GOT3 (cell line): Measurements from ENCODE around the gene C10orf143.
A peak's percentile ranks its signal among the peaks of the same experiment; 100 is the strongest.

ENCODE experiments used
- DNase-seq: peaks from one replicate; lab custom pipeline; 2025; ENCODE audit warnings: mixed read lengths; lab: John Stamatoyannopoulos, UW

The C10orf143 gene

DNA sequence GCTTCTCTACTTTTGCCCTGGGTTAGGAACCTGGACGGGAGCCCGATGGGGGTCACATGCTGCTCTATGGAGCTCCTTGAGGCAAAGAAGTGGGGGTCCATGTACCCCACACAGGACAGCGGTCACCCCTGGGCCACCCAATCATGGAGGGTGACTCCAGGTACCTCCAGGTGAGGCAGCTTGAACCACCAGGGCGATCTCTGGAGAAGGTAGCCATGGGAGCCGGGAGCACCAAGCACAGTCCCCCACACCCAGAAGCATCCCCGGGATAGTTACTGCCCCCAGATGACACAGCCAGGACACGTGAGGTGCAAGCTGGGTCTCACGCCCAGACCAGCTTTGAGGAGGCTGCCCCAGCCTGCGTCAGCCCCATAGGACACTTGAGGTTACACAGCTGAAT lies 58.4 kb downstream of the C10orf143 start:
- no peak for DNase-seq

DNA sequence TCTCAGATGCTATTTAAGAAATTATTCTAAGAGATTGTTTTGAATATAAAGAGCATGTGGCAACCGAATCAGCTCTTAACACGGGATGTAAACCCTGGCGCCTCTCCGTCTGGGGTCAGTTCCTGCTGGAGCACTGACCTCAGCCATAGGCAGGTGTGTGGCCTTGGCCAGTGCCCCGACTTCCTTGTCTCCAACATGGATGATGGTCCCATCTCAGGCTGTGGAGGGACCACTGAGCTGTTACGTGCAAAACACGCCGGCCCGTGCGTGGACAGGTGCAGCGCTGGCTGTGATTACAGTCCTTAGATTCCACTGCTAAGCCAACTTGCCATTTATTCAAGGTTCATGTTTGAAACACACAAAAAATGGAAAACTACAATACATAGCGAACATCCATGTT lies 59.9 kb downstream of the C10orf143 start:
- no peak for DNase-seq

DNA sequence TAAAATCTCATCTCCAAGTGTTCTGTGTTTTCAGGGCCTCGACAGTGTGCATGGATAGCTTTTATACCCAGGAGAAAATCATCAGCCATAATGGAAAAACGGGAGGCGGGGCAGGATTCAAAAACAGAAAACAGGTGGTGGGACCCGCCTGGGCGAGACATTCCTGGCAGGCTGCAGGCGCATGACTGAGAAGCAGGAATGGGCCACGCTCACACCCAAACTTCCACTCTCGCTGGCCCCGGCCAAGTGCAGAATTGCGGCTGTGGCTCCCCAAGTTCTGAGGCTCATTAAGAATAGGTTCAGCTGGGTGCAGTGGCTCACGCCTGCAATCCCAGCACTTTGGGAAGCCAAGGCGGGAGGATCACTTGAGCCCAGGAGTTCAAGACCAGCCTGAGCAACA lies 60.6 kb downstream of the C10orf143 start:
- DNase-seq: no peak

DNA sequence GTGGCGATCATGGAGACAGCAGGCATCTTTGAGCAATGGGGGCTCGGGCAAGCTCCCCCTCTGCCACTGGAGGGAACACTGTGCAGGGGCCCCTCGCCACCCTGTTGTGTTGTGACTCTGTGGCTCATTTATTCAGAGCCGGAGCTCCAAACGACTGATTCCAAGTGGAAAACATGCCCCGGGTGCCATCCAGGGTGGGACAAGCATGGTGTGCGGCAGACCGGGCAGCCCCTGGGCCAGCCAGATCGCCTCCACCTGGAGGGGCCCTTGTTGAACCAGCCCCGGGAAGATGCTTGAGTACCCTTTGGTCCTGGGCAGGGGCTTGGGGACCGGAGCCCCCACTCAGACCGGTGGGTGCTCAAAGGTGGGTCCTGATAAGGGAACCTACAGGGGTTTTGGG lies 61.4 kb downstream of the C10orf143 start:
- DNase-seq: no peak

DNA sequence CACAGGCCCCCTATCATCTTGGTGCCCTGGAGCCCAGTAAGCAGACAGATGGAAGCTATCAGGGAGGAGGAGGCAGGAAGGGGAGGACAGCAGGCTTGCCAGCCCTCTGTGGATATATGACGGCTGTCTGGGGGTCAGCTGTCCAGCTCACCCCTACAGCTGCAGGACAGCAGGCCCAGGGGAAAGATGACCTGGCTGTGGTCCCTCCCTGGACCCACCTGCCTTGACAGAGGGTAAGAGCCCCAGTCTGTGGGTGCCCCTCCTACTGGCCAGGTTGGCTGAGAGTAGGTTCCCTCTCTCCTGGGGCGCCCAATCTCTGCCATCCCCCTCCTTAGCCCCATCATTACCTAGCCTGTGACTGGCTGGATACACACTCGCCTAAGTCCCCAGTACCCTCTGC lies 62.5 kb downstream of the C10orf143 start:
- DNase-seq: no peak

DNA sequence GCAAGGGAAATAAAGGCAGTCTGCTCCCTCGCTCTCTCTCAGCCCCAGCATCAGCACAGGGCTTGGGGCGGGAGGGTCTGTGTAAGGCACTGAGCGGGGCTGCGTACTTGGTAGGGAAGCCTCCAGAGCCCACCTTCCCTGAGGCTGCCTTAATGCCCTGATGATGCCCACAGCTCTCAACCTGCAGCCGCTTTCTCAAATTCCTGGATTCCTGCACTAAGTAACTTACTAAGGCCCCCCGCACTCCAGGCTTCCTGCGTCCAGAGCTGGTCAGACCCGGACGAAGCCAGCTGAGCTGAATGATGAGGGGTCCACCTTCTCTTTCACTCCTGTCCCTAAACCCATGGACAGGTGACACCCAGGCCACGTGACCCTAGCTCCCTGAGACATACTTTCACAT lies 63.3 kb downstream of the C10orf143 start:
- no peak for DNase-seq

DNA sequence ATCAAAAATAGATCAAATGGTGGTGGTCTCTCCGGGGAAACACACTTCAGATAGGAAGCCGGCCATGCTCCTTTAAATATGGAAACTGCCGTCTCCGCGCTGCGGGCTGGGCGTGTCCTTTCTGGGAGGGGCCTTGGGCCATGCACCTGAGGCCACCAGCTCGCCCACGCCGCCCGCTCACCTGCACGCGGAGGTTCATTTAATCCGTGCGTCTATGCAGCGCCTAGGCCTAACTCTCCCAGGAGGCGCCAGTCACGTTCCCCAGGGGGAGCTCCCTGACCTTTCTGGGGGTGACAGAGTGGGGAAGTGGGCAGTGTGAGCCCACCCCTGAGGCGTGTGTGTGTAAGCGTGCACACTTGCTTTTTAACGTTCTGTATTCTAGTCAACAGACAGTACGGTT lies 64.0 kb downstream of the C10orf143 start:
- DNase-seq: no peak

DNA sequence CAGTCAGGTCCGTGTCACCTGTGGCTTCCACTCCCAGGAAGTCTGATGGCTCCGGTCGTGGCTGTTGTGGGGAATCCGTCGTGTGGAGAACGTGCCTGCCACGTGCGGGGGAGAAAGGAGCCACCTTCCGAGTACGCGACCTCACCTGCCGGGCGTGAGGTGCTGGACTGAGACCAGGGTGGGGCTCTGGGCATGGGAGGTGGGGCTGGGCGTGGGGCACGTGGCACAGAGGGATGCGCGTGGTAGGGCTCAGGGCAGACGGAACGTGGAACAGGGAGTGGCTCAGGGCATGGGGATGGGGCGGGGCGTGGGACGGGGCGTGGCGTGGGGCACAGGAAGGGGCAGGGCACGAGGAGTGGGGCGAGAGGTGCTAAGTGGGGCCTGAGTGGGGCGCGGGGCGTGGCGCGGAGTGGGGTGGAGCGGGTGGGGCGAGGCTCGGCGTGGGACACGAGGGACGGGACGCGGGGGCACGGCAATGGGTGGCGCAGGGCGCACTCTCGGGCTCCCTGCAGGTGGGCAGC lies 64.8 kb downstream of the C10orf143 start:
- DNase-seq: no peak

DNA sequence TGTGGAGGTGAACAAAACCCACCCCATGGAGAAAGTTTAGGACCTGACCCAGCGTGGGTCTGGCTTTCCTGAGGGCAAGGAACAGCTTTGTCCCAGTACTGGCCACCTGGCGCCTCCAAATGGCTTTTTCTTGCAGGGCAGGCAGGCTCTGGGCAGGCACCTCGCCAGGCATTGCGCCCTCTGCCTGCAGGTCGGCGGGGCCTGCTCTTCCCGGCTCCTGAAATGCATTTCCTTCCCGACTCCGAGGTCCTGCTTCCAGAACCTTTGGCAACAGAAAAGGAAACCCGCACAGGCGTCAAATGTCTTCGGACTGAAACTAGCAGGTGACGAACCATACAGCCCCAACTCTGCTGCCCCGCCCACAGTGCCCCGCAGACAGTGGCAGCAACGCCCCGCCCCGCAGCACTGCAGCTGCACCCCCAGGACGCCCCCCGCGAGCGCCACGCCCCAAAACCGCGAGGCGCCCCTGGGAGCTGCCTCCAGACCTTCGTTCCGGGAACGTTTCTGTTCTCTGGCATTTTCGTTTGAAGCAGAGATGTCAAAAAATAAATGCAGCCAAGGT lies 65.5 kb downstream of the C10orf143 start:
- peak; percentile 45 for DNase-seq

DNA sequence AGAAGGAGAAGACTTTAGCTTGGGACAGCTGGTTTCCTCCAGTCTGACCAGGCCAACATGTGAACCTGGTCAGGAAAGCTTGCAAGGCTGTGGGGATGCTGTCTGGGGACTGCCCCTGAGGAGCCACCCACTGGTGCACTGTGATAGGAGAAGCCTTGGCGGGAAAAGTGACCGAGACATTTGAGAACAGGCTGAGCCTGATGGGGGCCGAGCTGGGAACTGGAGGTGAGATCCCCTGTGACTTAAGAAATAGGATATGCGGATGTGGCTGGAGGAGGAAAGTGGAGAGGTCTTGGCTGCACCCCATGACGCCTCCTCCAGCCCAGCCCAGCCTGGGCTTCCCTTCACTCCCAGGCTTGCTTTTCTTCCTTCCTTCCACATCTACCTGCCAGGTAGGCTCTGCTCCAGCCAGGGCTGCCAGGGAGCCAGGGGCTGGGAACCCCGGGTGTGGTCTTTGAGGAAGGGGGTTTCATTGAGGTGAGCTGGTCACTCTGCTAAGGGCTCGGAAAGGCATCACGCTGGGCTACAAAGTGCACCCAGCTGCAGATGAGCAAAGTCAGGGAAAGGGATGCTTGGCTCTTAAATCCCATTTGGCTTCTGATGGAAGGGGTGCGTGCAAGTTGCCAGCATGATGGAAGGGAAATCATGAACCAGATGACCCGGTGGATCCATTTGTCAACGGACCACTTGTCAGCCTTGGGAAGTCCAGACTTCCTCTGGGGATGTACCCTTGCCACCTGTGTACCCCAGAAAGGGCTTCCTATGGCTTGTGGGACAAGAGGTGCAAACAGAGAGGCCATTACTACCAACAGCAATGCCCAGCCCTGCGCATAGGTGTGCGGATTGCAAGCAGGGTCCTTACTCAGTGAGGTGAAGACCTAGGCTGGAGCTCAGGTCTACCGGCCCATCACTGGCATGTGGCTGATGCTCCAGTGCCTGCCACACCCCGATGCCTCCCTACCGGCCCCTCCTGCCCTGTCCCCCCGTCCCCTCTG lies 66.3 kb downstream of the C10orf143 start:
- DNase-seq: no peak

DNA sequence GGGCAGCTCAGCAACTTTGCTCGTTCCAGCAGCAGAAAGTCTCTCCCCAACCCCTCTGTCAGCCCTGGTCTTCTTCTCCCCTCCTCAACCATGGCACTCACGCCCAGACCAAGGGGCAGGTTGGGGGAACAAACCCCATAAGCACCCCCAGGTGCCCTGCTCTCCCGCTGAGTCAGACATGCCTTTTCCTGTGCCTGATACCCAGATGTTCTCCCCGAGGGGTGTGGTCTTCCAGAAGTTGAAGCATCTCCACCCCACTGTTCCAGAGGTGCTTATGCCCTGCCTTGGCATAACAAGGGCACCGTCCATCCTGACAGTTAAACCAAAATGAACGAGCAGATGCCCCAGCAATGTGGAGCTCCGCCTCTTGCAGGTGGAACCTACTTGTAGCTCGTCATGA lies 67.1 kb downstream of the C10orf143 start:
- DNase-seq: no peak

DNA sequence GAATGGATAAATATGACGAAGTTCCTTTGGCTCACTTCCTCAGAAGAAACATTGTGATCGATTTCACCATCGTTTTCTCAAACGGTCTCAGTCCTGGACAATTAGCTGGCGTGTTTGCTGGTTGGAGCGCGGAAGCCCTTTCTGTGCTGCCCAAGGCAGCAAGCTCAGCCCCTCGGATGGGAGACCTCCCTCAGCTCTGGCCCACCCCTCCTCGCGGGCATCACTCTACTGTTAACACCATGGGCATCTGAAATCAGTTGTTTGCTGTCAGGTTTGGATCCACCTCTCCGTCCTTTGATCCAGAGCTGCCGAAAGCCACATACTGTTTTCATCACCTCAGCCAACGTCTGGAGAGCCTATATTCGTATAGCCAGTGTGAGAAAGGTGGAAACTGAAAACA lies 68.2 kb downstream of the C10orf143 start:
- DNase-seq: no peak

DNA sequence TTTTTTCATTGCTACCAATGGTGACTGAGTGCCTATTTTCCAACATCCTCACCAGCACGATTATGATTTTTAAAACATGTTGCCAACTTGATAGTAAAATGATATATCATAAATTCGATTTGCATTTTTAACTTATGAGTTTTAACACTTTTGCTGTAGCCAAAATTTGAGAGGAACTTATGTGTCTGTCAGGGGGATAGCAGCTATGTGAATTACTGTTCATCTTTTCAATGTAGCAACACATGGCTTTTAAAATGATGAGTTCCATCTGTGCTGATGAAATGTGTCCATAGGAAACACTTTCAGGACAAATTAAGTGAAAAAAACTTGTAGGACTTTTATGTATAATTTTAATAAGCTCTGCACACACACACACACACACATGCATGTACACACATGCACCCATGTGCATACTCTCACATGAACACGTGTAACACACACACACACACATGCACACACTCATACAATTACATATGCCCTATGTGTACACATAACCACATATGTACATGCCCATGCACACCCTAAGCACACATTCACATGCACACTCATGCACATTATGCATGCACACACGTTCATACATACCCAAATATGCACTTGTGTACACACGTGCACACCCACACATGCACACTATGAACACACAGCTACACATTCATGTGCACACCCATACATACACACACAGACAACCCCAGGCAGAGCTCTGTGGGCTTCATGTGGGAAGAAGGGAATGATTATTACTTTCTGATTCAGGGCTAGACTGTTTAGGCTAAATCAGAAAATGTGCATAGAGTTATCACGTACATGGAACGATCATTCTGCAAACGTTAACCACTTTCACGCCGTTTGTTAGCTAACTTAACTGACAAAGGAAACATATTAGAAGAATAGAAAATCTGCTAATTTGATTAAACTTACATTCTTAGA lies 68.9 kb downstream of the C10orf143 start:
- no peak for DNase-seq

DNA sequence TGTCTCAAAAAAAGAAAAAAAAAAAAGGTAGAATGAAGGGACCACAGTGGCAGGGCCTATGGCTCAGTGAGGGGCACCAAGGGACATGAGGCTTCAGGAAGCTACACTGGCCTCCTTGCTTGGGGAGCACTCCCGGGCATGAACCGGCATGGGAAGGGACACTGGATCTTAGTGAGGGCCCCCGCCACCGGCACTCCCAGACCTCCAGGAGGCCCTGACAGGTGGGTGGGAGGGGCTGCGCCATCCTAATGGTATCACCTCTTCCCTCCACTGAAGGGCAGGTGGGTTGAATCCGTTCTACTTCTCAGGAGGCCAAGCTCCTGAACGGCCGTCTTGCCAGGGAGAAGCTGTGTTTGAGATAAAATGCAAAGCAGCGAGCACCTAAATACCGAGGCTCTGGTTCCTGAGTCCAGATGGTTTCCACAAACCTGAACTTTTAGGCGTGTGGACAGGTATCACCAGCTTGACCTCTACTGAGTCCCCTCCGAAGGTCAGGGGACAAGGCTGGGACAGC lies 69.8 kb downstream of the C10orf143 start:
- no peak for DNase-seq

DNA sequence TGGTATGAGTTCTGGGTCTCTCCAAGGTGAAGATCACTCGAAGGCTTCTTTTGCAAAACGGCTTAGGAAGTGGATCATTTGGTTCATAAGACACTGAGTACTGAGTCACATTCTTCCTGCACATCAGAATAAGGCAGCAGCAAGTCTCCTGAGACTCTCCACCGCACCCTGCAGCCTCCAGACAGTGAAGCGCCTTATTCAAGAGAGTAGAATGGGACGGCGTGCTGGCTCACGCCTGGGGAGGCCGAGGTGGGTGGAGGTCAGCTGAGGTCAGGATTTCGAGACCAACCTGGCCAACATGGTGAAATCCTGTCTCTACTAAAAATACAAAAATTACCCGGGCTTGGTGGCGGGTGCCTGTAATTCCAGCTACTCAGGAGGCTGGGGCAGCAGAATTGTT lies 70.3 kb downstream of the C10orf143 start:
- DNase-seq: no peak

DNA sequence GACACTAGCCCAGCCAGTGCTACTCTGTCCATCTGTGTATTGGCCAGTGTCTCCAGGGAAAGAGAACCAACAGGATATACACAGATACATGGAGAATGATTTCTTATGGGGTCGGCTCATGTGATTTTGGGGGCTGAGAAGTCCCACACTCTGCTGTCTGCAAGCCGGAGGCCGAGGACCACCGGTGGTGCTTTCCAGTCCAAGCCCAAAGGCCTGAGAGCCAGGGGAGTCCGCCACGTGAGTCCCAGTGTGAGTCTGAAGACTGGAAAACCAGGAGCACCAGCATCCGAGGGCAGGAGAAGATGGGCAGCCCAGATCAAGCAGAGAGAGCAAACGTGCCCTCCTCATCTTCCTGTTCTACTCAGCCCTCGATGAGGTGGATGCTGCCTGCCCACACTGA lies 71.5 kb downstream of the C10orf143 start:
- no peak for DNase-seq

DNA sequence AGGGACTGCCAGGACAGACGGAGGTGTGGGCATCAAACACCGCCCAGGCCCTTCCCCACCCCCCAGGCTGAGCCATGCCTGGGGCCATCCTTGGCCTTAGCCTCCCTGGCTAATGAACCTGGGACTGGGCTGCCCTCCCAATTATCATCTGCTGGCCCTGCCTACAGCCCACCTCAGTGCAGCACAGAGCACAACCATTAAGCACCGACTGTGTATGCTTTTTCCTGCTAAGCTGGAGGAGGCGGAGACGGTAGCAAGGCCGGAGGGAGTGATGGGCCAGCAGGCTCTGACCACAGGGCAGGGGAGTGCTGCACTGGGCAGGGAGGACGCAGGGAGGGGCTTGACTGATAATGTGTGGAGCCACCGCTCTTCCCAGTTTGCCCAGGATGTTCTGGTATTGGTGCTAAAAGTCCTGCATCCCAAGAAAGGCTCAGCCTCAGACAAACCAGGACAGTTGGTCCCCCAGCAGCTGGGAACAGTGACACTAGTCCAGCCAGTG lies 72.0 kb downstream of the C10orf143 start:
- no peak for DNase-seq

DNA sequence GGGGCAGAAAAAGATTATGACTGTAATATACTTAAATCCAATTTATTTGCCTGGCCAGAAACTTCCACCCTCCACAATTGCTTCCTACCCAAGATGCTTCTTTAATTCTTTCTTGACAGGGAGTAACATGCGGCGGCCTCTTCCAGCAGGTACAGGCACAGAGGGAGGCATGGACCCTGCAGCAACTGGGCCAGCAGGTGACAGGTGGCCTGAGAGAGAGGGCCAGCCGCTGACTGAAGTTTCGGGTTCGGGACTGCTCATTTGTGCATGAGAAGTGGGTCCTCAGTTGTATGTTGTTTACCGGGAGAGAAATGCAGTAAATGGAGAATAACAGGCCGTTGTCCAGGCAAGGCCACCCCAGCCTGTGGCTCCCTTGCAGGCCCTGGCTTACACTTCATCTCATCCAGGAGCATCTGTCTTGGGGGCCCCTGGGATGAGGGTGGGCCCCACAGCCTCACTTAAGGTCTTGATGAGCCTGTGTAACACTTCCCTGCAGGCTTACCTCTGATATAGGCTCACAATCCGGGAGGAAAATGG lies 72.5 kb downstream of the C10orf143 start:
- DNase-seq: no peak

DNA sequence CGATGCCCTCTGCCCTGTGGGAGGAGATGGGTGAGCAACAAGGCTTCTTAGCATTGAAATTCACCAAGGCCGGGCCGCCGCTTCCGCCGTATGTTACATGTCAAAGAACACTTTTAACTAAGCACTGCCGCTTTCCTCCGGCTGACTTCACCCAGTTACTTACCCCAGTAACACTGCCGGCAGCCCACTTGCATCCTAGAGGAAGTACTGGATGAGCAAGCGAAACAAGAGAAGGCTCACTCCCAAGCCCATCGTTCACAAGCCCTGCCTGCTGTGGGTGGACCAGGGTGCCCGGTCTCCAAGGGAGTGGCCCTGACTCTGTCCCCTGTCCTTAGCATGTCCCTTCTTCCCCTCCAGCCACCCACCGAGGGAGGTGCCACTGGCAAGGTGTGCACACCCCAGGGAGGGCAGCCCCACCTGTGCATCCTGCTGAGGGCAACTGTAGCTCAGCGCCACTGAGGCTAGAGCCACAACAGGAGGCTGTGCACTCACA lies 73.4 kb downstream of the C10orf143 start:
- DNase-seq: no peak

DNA sequence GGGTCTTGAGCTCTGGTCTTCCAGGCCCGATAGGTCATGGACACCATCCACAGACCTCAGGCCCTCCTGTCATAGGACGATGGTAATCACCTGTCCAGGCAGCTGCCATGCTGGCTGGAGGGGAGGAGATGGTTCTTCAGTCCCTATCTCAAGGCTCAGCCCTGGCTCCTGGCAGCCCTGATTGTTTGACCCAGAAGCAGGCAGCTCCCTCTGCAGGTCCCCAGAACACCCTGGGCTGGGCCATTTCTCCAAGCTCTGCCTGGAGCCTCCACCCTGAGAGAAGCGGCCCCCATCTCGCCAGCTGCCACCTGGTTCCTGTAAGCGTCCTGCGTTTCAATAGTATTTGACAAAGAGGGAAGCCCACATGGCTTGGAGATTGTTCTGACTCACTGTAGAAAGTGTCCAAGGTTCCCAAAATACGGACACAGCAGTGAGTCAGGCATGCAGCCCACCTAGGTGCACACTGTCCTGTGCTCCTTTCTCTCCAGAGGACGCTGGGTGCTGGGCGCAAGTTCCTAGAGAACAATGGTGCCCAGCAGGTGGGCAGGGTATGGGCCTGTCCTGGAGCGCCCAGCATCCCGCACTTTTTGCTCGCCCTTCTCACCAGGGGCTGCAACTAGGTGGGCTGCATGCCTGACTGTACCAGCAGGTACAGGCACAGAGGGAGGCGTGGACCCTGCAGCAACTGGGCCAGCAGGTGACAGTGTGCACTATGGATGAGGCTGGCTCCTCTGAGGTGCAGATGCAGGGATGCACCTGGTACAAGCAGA lies 74.1 kb downstream of the C10orf143 start:
- DNase-seq: no peak

DNA sequence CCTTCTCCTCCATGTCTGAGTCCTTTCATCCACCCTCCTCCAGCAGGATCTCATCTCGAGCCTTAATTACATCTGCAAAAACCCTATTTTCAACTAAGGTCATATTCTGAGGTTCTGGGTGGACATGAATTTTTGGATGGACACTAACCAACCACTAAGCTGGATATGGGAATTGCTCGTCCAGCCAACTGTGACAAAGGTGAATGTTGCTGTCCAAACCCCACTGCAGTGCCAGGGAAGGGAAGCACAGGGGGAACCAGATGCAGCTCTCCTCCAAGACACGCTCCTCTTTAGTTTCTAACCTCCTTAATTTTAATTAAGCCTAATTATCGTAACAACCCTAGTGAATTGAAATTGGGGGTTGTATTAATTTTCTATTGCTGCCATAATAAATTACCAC lies 81.4 kb downstream of the C10orf143 start:
- DNase-seq: no peak
